ENCODE results near the gene UBXN11.

Gene UBXN11

DNA sequence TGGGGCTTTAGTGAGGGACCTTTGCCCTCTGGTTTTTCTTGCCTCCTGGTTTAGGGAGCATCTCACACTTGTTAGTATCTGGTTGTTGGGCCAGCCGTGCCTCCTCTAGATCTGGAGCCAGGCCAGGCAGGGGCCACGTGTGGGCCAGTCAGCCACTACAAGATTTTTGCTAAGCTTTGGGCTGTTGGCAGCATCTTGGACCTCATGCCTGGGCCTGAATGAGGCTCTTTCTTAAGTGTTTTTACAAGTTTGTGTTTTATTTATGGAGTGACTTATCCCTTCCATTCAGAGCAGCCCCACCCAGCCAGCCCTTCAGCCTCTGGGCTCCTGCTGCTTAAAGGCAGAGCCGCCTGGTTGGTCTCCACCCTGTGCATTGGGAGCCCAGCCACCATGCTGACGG, 28.1 kb downstream of the UBXN11 start:
- H3K9me3 ChIP-seq = no peaks in the 10 kb centered on the region
- no peak for DNase-seq

DNA sequence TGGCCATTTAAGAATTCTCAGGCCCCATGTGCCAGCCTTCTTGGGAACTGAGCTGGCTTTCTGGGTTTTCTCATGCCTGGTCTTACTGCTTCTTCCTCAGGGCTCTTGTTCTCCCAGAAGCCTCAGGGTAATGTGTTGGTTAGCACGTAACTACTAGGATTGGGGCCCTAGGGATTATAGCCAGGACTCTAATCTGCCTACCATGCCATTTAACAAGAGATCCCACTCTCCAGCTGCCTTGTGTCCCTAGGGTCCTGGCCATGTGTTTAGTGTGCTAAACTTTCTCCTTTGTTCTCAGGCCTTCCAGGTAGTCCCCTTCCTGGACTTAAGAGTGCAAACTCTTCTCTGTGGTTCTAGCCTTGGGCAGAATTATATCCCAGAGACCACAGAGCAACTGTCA, 28.7 kb downstream of the UBXN11 start:
- no peaks in the 10 kb centered on the region for H3K9me3 ChIP-seq
- no peak overlapping the region for H3K4me3 ChIP-seq (ENCODE audit: low read depth, low read length)
- H3K36me3 ChIP-seq = peaks cover 15% of the 10 kb centered on the region
- no peaks in the 10 kb centered on the region for H3K27me3 ChIP-seq
- peaks cover 11% of the 10 kb centered on the region for H3K4me1 ChIP-seq
- TF ChIP-seq, protein P1, sequence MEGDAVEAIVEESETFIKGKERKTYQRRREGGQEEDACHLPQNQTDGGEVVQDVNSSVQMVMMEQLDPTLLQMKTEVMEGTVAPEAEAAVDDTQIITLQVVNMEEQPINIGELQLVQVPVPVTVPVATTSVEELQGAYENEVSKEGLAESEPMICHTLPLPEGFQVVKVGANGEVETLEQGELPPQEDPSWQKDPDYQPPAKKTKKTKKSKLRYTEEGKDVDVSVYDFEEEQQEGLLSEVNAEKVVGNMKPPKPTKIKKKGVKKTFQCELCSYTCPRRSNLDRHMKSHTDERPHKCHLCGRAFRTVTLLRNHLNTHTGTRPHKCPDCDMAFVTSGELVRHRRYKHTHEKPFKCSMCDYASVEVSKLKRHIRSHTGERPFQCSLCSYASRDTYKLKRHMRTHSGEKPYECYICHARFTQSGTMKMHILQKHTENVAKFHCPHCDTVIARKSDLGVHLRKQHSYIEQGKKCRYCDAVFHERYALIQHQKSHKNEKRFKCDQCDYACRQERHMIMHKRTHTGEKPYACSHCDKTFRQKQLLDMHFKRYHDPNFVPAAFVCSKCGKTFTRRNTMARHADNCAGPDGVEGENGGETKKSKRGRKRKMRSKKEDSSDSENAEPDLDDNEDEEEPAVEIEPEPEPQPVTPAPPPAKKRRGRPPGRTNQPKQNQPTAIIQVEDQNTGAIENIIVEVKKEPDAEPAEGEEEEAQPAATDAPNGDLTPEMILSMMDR (IDR thresholded peaks at IDR 0.05; ENCODE audit: low read depth, low read length) = no peak
- no peak for DNase-seq

More for the DNA sequence above, 28.1 kb downstream of the UBXN11 start:
- no peak overlapping the region for H3K4me3 ChIP-seq (ENCODE audit: low read depth, low read length)
- TF ChIP-seq, protein P1 (IDR thresholded peaks at IDR 0.05; ENCODE audit: low read depth, low read length) = no peak
- peaks cover 11% of the 10 kb centered on the region for H3K4me1 ChIP-seq
- H3K36me3 ChIP-seq = peaks cover 15% of the 10 kb centered on the region
- H3K27me3 ChIP-seq = no peaks in the 10 kb centered on the region

DNA sequence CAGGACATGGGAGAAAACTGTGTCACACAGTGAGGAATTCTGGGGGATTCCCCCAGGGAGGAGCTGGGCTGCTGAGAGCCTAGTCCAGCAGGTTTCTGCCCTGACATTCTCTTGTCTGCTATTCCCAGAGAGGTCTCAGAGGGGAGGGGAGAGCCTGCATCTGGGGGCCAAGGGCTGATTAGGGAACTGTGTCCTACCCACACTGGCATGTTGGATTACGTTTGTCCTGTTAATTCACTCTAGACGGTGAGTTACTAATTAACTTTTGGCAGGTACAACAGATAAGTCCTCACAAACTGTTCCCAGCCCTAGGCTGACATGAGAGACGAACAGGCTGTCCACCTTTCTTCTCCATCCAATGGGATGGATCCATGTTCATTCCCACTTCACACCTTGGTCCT, 29.2 kb downstream of the UBXN11 start:
- no peaks in the 10 kb centered on the region for H3K27me3 ChIP-seq
- H3K4me3 ChIP-seq (ENCODE audit: low read depth, low read length) = no peak overlapping the region
- TF ChIP-seq, protein P1 (IDR thresholded peaks at IDR 0.05; ENCODE audit: low read depth, low read length) = no peak
- no peaks in the 10 kb centered on the region for H3K9me3 ChIP-seq
- no peak for DNase-seq
- peaks cover 15% of the 10 kb centered on the region for H3K36me3 ChIP-seq
- H3K4me1 ChIP-seq = peaks cover 11% of the 10 kb centered on the region

DNA sequence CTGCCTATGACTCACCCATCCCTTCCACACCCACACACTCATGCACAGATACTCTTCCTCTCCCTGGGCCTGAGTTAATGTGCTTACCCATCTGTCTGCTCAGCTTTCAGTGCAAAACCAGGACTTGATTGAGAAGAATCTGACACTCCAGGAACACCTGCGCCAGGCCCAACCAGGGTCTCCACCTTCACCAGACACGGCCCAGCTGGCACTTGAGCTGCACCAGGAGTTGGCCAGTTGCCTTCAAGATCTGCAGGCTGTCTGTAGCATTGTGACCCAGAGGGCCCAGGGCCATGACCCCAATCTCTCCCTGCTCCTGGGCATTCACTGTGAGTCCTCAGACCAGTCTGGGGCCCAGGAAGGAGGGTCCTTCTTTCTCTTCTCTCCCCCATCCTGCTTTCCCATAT, 30.0 kb downstream of the UBXN11 start:
- Histone ChIP-seq H3K4me1 (peaks cover 11% of the 10 kb centered on the region), H3K27me3 (no peaks in the 10 kb centered on the region), H3K4me3 (ENCODE audit: low read depth, low read length) (no peak overlapping the region), H3K36me3 (peaks cover 15% of the 10 kb centered on the region), H3K9me3 (no peaks in the 10 kb centered on the region)
- DNase-seq = no peak
- TF ChIP-seq, protein P1 (IDR thresholded peaks at IDR 0.05; ENCODE audit: low read depth, low read length) = no peak

DNA sequence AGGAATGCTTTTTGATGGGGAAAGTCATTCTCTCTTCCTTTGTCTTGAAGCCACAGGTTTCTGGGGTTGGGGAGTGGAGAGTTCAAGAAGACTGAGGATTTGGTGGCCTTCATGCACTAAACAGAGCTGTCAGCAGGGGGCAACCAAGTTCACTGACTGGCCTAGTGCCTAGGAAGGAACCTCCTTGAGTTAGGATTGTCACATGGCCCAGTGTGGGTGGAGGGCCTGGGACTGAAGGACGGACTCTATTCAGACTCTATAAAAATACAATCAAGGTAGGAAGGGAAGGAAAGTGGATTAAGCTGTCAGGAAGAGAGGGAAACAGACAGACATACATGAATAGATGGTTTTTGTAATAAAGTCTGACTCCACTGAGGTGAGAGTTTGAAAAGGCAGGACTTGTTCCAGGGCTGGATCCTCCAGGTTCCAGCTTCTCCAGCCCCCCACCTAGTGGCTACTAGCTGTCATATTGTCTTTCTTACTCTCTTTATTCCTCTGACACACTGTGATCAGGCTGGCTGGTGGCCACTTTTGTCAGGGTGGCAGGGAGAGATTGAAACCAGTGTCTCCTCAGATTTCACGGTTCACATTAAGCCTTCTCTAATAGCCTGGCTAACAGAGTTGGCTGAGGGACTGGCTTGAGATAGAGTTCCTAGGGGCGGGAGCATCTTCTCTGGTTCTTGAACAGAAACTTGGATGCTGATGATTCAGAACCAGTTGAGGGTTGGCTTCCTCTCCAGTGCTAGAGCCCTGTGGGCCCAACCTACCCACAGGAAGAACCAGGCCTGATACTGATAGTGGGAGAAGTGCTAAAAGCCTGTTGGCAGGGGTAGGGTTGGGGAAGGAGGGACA, 30.6 kb downstream of the UBXN11 start:
- peak; percentile 68 for DNase-seq
- H3K36me3 ChIP-seq = peaks cover 15% of the 10 kb centered on the region
- no peaks in the 10 kb centered on the region for H3K9me3 ChIP-seq
- TF ChIP-seq, protein P1 (IDR thresholded peaks at IDR 0.05; ENCODE audit: low read depth, low read length) = peak; percentile 68
- no peak overlapping the region for H3K4me3 ChIP-seq (ENCODE audit: low read depth, low read length)
- no peaks in the 10 kb centered on the region for H3K27me3 ChIP-seq
- peaks cover 11% of the 10 kb centered on the region for H3K4me1 ChIP-seq

DNA sequence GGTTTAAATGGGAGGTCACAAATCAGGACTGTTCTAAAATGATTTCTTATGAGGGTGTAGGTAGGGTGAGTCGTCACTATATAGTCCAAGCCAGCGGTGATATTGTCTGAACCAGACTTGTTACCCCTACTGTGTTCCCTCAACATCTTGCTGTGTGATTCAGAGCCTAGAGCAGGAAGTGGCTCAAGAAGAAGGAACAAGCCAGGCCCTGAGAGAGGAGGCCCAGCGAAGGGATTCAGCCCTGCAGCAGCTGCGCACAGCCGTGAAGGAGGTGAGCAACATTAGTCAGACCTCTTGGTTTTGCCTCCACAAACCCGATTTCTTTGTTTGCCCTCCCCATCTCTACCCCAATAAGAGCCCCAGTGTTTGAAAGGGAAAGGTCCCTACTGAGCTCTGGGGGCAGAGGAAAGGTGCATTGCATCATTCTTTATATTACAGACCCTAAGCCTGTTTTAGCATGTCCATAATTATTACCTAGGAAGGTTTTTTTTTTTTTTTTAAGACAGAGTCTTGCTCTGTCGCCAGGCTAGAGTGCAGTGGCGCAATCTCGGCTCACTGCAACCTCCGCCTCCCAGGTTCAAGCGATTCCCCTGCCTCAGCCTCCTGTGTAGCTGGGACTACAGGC, 31.5 kb downstream of the UBXN11 start:
- H3K4me1 ChIP-seq = peaks cover 11% of the 10 kb centered on the region
- no peaks in the 10 kb centered on the region for H3K9me3 ChIP-seq
- peaks cover 15% of the 10 kb centered on the region for H3K36me3 ChIP-seq
- no peak for DNase-seq
- no peak overlapping the region for H3K4me3 ChIP-seq (ENCODE audit: low read depth, low read length)
- TF ChIP-seq, protein P1 (IDR thresholded peaks at IDR 0.05; ENCODE audit: low read depth, low read length) = no peak
- H3K27me3 ChIP-seq = no peaks in the 10 kb centered on the region
